Tibial nerve (tissue), 4 donors: Measurements from ENCODE around the gene KRT5. TPM values are rescaled to one million over a fixed set of nuclear protein-coding genes. Genes with fewer than 3 reads are reported as not detected.
"Not testable (repeated sequence)": the region's sequence is repeated elsewhere in the genome, so short reads cannot be mapped to it uniquely, and the experiment has no call there.

Experiments used
- DNase-seq, 2 donors: peaks; one replicate each; pipeline ENCODE4 v3.0.0-alpha.2; 2019; ENCODE audit warnings: low spot score in 2 of 2
- H3K27ac ChIP-seq, 4 donors: fragments of 200-600 bp; sonication (generic) in 3 of 4; one replicate each; pipeline ENCODE4 v1.5.1; 2017 to 2019; ENCODE audit warnings: mild to moderate bottlenecking in 1 of 4
- H3K27me3 ChIP-seq, 2 donors: fragments of 200-600 bp; sonication (generic) in 1 of 2; one replicate each; pipeline versions ENCODE4 v1.5.1 to v1.6.0; 2017 to 2019
- H3K36me3 ChIP-seq, 3 donors: fragments of 200-600 bp; sonication (generic); one replicate each; pipeline ENCODE4 v1.5.1; 2018 to 2019
- H3K4me1 ChIP-seq, 4 donors: fragments of 200-600 bp; sonication (generic) in 3 of 4; one replicate each; pipeline ENCODE4 v1.5.1; 2017 to 2019
- H3K4me3 ChIP-seq, 4 donors: fragments of 200-600 bp; sonication (generic) in 3 of 4; one replicate each; pipeline ENCODE4 v1.5.1; 2017 to 2019; ENCODE audit warnings: mild to moderate bottlenecking in 1 of 4, moderate library complexity in 1 of 4
- H3K9me3 ChIP-seq, 4 donors: fragments of 200-600 bp; sonication (generic) in 3 of 4; one replicate each; pipeline ENCODE4 v1.5.1; 2017 to 2019
- EP300 ChIP-seq, 2 donors: sonication (generic); formaldehyde crosslinking; IDR thresholded peaks; one replicate each; pipeline ENCODE4 v1.6.1; 2017; ENCODE audit warnings: antibody characterized with exemption in 2 of 2, mild to moderate bottlenecking in 1 of 2
- POLR2A ChIP-seq, 2 donors: fragments of 450-650 bp; IDR thresholded peaks; one replicate each; pipeline ENCODE4 v1.6.1; 2017; ENCODE audit warnings: antibody characterized with exemption in 2 of 2, mild to moderate bottlenecking in 2 of 2, moderate library complexity in 2 of 2
- WGBS, 2 donors: methylation state at CpG; one replicate each; pipeline ENCODE4 v1.1.5; 2018; 5-methylcytosine and 5-hydroxymethylcytosine counted together
- total RNA-seq, 4 donors: library from RNA; depleted of rRNA; stranded (reverse); fragments of >200 nt; gene quantifications; one replicate each; pipeline ENCODE4 v1.1.0, GENCODE V29; 2016
- TF ChIP-seq, protein P1 (sequence below), 5 experiments: fragments of 200-600 bp in 3 of 5; fragments of 450-650 bp in 2 of 5; sonication (generic) in 3 of 5; IDR thresholded peaks; one replicate each; pipeline ENCODE4 v1.5.1; 2016 to 2019; ENCODE audit warnings: antibody characterized with exemption in 5 of 5, mild to moderate bottlenecking in 3 of 5, moderate library complexity in 2 of 5

Gene KRT5
- total RNA-seq, 4 donors from 2014 or later, result 0.22 to 2.7 TPM; not detected in 2

DNA sequence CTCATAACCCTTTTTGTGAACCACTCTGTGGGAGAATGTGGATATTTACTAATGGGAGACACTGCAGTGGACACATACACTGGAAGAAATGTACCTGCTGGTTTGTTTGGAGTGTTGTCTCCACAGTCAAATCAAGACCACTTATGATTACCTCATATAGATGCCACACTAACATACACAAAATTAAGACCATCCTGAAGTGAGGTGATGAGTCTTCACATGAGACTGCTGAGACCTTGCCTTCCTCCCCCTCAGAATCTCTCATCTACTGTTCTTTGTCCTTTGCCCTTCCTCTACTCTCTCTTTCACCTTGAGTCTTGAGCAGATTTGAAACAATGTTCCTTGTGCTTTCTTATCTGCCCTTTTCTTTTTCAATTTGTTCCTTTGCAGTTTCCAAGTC is 31.5 kb downstream of the KRT5 start:
- no peak overlapping the region for H3K27ac ChIP-seq
- H3K9me3 ChIP-seq, result peaks cover 0 to 3% (median 0%) of the 10 kb centered on the region in 4 donors
- H3K27me3 ChIP-seq, result no peaks in the 10 kb centered on the region
- H3K4me3 ChIP-seq, result no peak overlapping the region
- no peak for DNase-seq
- TF ChIP-seq EP300 (IDR thresholded peaks at IDR 0.05) (no peak), POLR2A (IDR thresholded peaks at IDR 0.05) (no peak)
- TF ChIP-seq, protein P1, sequence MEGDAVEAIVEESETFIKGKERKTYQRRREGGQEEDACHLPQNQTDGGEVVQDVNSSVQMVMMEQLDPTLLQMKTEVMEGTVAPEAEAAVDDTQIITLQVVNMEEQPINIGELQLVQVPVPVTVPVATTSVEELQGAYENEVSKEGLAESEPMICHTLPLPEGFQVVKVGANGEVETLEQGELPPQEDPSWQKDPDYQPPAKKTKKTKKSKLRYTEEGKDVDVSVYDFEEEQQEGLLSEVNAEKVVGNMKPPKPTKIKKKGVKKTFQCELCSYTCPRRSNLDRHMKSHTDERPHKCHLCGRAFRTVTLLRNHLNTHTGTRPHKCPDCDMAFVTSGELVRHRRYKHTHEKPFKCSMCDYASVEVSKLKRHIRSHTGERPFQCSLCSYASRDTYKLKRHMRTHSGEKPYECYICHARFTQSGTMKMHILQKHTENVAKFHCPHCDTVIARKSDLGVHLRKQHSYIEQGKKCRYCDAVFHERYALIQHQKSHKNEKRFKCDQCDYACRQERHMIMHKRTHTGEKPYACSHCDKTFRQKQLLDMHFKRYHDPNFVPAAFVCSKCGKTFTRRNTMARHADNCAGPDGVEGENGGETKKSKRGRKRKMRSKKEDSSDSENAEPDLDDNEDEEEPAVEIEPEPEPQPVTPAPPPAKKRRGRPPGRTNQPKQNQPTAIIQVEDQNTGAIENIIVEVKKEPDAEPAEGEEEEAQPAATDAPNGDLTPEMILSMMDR (IDR thresholded peaks at IDR 0.05), result no peak
- H3K4me1 ChIP-seq, result peaks cover 0 to 7% (median 0%) of the 10 kb centered on the region in 4 donors
- H3K36me3 ChIP-seq, result no peaks in the 10 kb centered on the region

DNA sequence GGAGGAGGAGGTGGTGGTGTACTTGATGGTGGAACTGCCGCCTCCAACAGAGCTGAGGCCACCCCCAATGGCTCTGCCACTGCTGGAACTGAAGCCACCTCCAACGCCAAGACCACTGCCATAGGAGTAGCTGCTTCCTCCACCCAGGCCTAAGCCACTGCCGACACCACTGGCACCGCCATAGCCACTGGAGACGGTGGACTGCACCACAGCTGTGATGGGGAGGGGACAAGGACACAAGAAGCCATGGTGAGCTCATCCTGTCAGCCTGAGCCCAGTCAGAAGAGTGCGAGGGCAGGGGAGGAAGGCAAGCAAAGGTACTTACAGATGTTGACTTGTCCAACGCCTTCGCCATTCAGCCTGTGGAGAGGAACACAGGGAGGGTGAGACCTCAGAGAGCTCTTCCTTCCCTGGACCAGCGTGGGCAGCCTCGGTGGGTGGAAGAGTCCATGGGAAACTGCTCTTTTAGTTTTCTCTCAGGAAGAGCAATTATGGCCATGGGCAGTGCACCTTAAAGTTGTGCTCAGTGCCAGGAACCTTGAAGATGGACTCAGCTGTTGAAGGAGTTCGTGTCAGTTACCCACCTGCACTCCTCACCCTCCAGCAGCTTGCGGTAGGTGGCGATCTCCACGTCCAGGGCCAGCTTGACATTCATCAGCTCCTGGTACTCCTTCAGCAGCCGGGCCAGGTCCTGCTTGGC is 32.3 kb downstream of the KRT5 start:
- not testable (repeated sequence) for H3K36me3 ChIP-seq, H3K9me3 ChIP-seq, H3K27me3 ChIP-seq, H3K27ac ChIP-seq, DNase-seq, H3K4me1 ChIP-seq, H3K4me3 ChIP-seq
- WGBS, 2 donors, result 94 to 95% methylated on average over 11 of the region's 15 CpGs

DNA sequence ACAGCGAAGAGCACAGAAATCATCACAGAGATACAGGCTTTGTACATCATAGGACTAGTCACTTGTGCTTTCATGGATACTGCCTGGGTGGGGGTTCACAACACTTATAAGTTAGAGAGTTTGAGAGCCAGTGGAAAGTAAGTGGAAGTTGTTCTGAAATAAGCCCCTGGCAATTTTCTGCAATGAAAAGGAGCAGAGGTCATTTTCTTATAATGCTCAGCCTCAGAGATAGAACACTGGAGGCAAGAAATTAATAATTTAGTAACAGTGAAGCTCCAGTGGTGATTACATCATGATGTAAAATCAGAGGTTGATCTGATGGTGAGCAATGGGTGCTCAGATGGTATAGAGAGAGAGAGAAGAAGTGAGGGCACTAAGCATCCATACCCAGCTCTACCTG is 33.0 kb downstream of the KRT5 start:
- DNase-seq, result no peak
- WGBS, 2 donors, result 57 to 84% methylated on average over 1 of the region's 1 CpG
- Histone ChIP-seq H3K4me1 (no peaks in the 10 kb centered on the region), H3K4me3 (no peak overlapping the region), H3K36me3 (no peaks in the 10 kb centered on the region), H3K27ac (no peak overlapping the region), H3K9me3 (peaks cover 0 to 3% (median 0%) of the 10 kb centered on the region in 4 donors), H3K27me3 (no peaks in the 10 kb centered on the region)
- TF ChIP-seq EP300 (IDR thresholded peaks at IDR 0.05) (no peak), POLR2A (IDR thresholded peaks at IDR 0.05) (no peak)
- TF ChIP-seq, protein P1 (IDR thresholded peaks at IDR 0.05), result no peak

DNA sequence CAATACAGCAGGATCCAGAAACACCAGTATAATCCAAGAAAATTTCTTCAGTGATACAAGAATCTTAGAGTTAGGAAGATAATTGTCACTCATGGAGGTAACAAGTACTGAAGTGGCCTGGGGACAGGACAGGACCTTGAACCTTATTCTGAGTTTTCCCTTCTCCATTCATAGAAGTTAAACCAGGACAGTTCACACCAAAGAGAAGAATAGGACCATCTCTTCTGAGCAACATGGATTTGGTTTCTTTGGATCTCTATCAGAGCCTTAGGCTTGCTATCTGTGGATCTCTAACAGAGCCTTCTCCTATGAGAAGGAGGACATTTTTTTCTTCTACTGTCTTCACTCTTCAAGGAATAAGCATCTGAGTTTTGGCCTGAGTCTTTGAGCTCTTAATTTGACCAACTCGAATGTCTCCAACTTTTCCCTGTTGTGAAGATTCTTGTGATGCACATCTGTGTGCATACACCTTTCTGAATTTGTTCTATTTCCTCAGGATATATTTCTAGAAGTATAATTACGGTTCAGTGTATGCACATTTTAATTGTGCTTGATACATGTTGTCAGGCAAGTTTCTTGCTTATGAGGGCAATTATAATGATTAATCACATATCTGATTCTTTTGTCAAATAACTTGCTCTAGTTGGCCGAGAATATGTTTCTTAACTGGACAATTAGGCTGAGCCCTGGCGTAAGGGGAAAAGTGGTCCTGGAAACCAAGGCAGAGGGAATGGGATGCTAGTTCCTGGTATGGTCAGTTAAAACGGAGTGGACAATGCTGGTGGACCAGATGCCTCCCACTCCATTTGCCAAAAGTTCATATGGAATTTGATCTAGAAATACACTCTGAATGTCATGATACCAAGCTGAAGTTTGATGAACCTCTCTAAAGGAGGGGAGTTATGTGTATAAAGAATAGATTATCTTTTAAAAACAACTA is 33.8 kb downstream of the KRT5 start:
- 85% methylated on average over 5 of the region's 5 CpGs for WGBS, 2 donors
- H3K36me3 ChIP-seq, result no peaks in the 10 kb centered on the region
- H3K27me3 ChIP-seq, result no peaks in the 10 kb centered on the region
- H3K4me1 ChIP-seq, result no peaks in the 10 kb centered on the region
- no peak for DNase-seq
- peaks cover 0 to 3% (median 0%) of the 10 kb centered on the region in 4 donors for H3K9me3 ChIP-seq
- TF ChIP-seq POLR2A (IDR thresholded peaks at IDR 0.05), result no peak
- no peak for TF ChIP-seq EP300 (IDR thresholded peaks at IDR 0.05)
- TF ChIP-seq, protein P1 (IDR thresholded peaks at IDR 0.05), result no peak
- H3K4me3 ChIP-seq, result no peak overlapping the region
- no peak overlapping the region for H3K27ac ChIP-seq

DNA sequence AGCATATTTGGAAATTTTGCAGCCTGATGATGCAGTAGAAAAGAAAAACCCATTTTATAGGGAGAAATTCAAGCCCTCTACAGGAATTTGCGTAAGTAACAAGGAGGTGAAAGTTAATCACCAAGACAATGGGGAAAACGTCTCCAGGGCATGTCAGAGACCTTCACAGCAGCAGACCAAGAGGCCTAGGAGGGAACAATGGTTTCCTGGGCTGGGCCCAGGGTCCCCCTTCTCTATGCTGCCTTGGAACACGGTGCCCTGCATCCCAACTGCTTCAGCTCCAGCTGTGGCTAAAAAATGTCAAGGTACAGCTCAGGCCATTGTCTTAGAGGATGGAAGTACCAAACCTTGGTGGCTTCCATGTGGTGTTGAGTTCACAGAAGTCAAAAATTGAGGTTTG is 40.1 kb downstream of the KRT5 start:
- no peak overlapping the region for H3K27ac ChIP-seq
- H3K9me3 ChIP-seq, result no peaks in the 10 kb centered on the region
- whole genome bisulfite sequencing, 2 donors, result 54 to 55% methylated on average over 3 of the region's 3 CpGs
- H3K36me3 ChIP-seq, result no peaks in the 10 kb centered on the region
- H3K4me1 ChIP-seq, result no peaks in the 10 kb centered on the region
- H3K27me3 ChIP-seq, result no peaks in the 10 kb centered on the region
- H3K4me3 ChIP-seq, result no peak overlapping the region
- TF ChIP-seq POLR2A (IDR thresholded peaks at IDR 0.05), result no peak
- TF ChIP-seq, protein P1 (IDR thresholded peaks at IDR 0.05), result no peak
- no peak for DNase-seq
